OCI-LY7 (cell line): ENCODE results near the gene PLA2G2E. TPM values are rescaled to one million over a fixed set of nuclear protein-coding genes. Genes with fewer than 3 reads are reported as not detected.
"Not testable (repeated sequence)": the region's sequence is repeated elsewhere in the genome, so short reads cannot be mapped to it uniquely, and the experiment has no call there.

Source experiments
- BruUV-seq: library from RNA; stranded (reverse); fragments of 400-500 nt; replicated peaks from 2 replicates; lab custom pipeline; 2021; lab: Mats Ljungman, UMichigan
- CTCF ChIA-PET: fragments of 300-600 bp; sonication (Branson Sonifier 250); formaldehyde crosslinking; loops from one replicate; lab custom pipeline; 2022; ENCODE audit warnings: antibody characterized with exemption; ENCODE audit not compliant: unreplicated experiment; lab: Charles Lee
- POLR2A ChIA-PET: fragments of 300-600 bp; sonication (Branson Sonifier 250); formaldehyde crosslinking; loops from one replicate; lab custom pipeline; 2022; ENCODE audit warnings: antibody characterized with exemption; lab: Charles Lee
- DNase-seq: peaks from one replicate; pipeline ENCODE4 v3.0.0-alpha.2; 2015; ENCODE audit warnings: low spot score
- H2AFZ ChIP-seq: fragments of 200-600 bp; sonication (generic), shearing (Covaris generic); 2 replicates; pipeline ENCODE4 v1.6.1; 2014; ENCODE audit warnings: mild to moderate bottlenecking, antibody characterized with exemption, low read length, moderate library complexity
- H3K27ac ChIP-seq: fragments of 200-600 bp; sonication (generic); 2 replicates; pipeline ENCODE4 v1.5.1; 2014; ENCODE audit warnings: mixed run types, low read depth, mild to moderate bottlenecking, moderate library complexity, low read length, inconsistent platforms; ENCODE audit not compliant: poor library complexity, severe bottlenecking
- H3K36me3 ChIP-seq: fragments of 200-600 bp; sonication (generic); 2 replicates; pipeline ENCODE4 v1.6.1; 2014; ENCODE audit warnings: mild to moderate bottlenecking, antibody characterized with exemption, low read length, moderate library complexity, mixed read lengths; ENCODE audit not compliant: insufficient read depth
- H3K4me1 ChIP-seq: fragments of 200-600 bp; sonication (generic); 2 replicates; pipeline ENCODE4 v1.5.1; 2014; ENCODE audit warnings: mild to moderate bottlenecking, low read length; ENCODE audit not compliant: insufficient read depth, poor library complexity, severe bottlenecking
- H3K4me2 ChIP-seq: fragments of 200-600 bp; sonication (generic); 2 replicates; pipeline ENCODE4 v1.6.1; 2014; ENCODE audit warnings: mild to moderate bottlenecking, low read length
- H3K4me3 ChIP-seq: fragments of 200-600 bp; sonication (generic); 2 replicates; pipeline ENCODE4 v1.5.1; 2014; ENCODE audit warnings: mild to moderate bottlenecking, low read depth, low read length; ENCODE audit not compliant: poor library complexity, severe bottlenecking
- H3K79me2 ChIP-seq: fragments of 200-600 bp; sonication (generic); 2 replicates; pipeline ENCODE4 v1.6.1; 2016; ENCODE audit warnings: low read depth, mild to moderate bottlenecking, low read length, moderate library complexity, mixed read lengths; ENCODE audit not compliant: insufficient read depth
- H3K9me2 ChIP-seq: fragments of 200-600 bp; sonication (generic); 2 replicates; pipeline ENCODE4 v1.6.1; 2016; ENCODE audit warnings: mild to moderate bottlenecking, low read length, mixed read lengths; ENCODE audit not compliant: insufficient read depth
- H3K9me3 ChIP-seq: fragments of 200-600 bp; sonication (generic); 2 replicates; pipeline ENCODE4 v1.6.1; 2014; ENCODE audit warnings: mild to moderate bottlenecking, mixed run types, low read length, mixed read lengths
- H4K20me1 ChIP-seq: fragments of 200-600 bp; sonication (generic); 2 replicates; pipeline ENCODE4 v1.6.1; 2014; ENCODE audit warnings: mild to moderate bottlenecking, antibody characterized with exemption, low read length, moderate library complexity, mixed read lengths; ENCODE audit not compliant: insufficient read depth
- CTCF ChIP-seq: fragments of 200-600 bp; sonication (generic); conservative IDR thresholded peaks from 2 replicates; pipeline ENCODE4 v1.5.1; 2014; ENCODE audit warnings: mild to moderate bottlenecking, antibody characterized with exemption, low read length, moderate library complexity, mixed read lengths
- EZH2phosphoT487 ChIP-seq: fragments of 200-600 bp; sonication (generic); IDR thresholded peaks from 2 replicates; pipeline ENCODE4 v1.6.1; 2018; ENCODE audit warnings: low read depth, borderline replicate concordance, mild to moderate bottlenecking, mixed run types, antibody characterized with exemption, low read length, moderate library complexity, mixed read lengths
- intact Hi-C: fragments of 100-400 bp; cut with micrococcal nuclease; formaldehyde crosslinking; loops from one replicate; pipeline ENCODE4 v1.10.0; 2022; ENCODE audit not compliant: unreplicated experiment
- total RNA-seq, 2 experiments: library from RNA; depleted of rRNA in 1 of 2; stranded (reverse); fragments of >200 nt in 1 of 2; shearing (Covaris generic) in 1 of 2; gene quantifications; 2 replicates each; pipeline ENCODE4 v1.2.3, GENCODE V29; 2014 to 2022

Gene PLA2G2E
- total RNA-seq, 2 experiments from 2014 or later, result not detected

GRCh38 chr1:19934336-19934735 lies 10.9 kb upstream of the PLA2G2E start:
- no peak overlapping the region for H3K27ac ChIP-seq
- H3K4me1 ChIP-seq, result no peaks in the 10 kb centered on the region
- intact Hi-C loops, result no loop called here
- no peaks in the 10 kb centered on the region for H3K9me2 ChIP-seq
- TF ChIP-seq EZH2phosphoT487 (no peak), CTCF (no peak)
- no peaks in the 10 kb centered on the region for H3K36me3 ChIP-seq
- POLR2A ChIA-PET, result no interaction called here
- no peaks in the 10 kb centered on the region for H4K20me1 ChIP-seq
- no peak for DNase-seq
- no peak overlapping the region for H3K4me2 ChIP-seq
- H3K9me3 ChIP-seq, result no peaks in the 10 kb centered on the region
- CTCF ChIA-PET, result interaction anchor here (0.5 kb wide), 1 partner anchor 1075 kb away, joined by 4 read pairs; no protein-coding TSS in a partner anchor
- no peaks in the 10 kb centered on the region for H3K79me2 ChIP-seq
- no peak overlapping the region for H3K4me3 ChIP-seq
- no peak overlapping the region for H2AFZ ChIP-seq
- no TSS peak for BruUV-seq

GRCh38 chr1:19932866-19933265 lies 9.4 kb upstream of the PLA2G2E start:
- Histone ChIP-seq H2AFZ (no peak overlapping the region), H3K4me2 (no peak overlapping the region), H3K79me2 (no peaks in the 10 kb centered on the region), H3K9me3 (no peaks in the 10 kb centered on the region), H3K4me3 (no peak overlapping the region), H3K27ac (no peak overlapping the region), H3K36me3 (no peaks in the 10 kb centered on the region), H4K20me1 (no peaks in the 10 kb centered on the region), H3K9me2 (no peaks in the 10 kb centered on the region), H3K4me1 (no peaks in the 10 kb centered on the region)
- DNase-seq, result no peak
- POLR2A ChIA-PET, result interaction anchor here (0.7 kb wide), 1 partner anchor 195 kb away, joined by 3 read pairs; no protein-coding TSS in a partner anchor
- no peak for TF ChIP-seq EZH2phosphoT487
- TF ChIP-seq CTCF, result no peak
- intact Hi-C loops, result no loop called here
- no TSS peak for BruUV-seq
- CTCF ChIA-PET, result no interaction called here

- CTCF ChIA-PET, intact Hi-C loops, H3K9me3 ChIP-seq, H3K79me2 ChIP-seq, H2AFZ ChIP-seq, H4K20me1 ChIP-seq, H3K27ac ChIP-seq, H3K4me3 ChIP-seq, H3K9me2 ChIP-seq, DNase-seq, H3K4me1 ChIP-seq, H3K4me2 ChIP-seq, POLR2A ChIA-PET, BruUV-seq, H3K36me3 ChIP-seq: not testable (repeated sequence)
Measured at GRCh38 chr1:19927130-19927421, 3.7 kb upstream of the PLA2G2E start.
